Measurements from ENCODE around the gene TRAF4.

GRCh38 chr17:28763137-28763799, 19.5 kb downstream of the TRAF4 start:
- TF ChIP-seq REST (IDR thresholded peaks at IDR 0.05) (no peak), TAF1 (conservative IDR thresholded peaks at IDR 0.05) (no peak), JUND (IDR thresholded peaks at IDR 0.05) (no peak), ZBTB33 (IDR thresholded peaks at IDR 0.05) (no peak), RXRA (IDR thresholded peaks at IDR 0.05) (no peak)
- TF ChIP-seq, protein P1, sequence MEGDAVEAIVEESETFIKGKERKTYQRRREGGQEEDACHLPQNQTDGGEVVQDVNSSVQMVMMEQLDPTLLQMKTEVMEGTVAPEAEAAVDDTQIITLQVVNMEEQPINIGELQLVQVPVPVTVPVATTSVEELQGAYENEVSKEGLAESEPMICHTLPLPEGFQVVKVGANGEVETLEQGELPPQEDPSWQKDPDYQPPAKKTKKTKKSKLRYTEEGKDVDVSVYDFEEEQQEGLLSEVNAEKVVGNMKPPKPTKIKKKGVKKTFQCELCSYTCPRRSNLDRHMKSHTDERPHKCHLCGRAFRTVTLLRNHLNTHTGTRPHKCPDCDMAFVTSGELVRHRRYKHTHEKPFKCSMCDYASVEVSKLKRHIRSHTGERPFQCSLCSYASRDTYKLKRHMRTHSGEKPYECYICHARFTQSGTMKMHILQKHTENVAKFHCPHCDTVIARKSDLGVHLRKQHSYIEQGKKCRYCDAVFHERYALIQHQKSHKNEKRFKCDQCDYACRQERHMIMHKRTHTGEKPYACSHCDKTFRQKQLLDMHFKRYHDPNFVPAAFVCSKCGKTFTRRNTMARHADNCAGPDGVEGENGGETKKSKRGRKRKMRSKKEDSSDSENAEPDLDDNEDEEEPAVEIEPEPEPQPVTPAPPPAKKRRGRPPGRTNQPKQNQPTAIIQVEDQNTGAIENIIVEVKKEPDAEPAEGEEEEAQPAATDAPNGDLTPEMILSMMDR (IDR thresholded peaks at IDR 0.05; ENCODE audit: low read depth, low read length, missing input control): no peak
- TF ChIP-seq, protein P2, sequence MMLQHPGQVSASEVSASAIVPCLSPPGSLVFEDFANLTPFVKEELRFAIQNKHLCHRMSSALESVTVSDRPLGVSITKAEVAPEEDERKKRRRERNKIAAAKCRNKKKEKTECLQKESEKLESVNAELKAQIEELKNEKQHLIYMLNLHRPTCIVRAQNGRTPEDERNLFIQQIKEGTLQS (IDR thresholded peaks at IDR 0.05): no peak
